GM21390 (cell line): ENCODE results near the gene SNX6.
A peak's percentile ranks its signal among the peaks of the same experiment; 100 is the strongest.
"Not testable (repeated sequence)": the region's sequence is repeated elsewhere in the genome, so short reads cannot be mapped to it uniquely, and the experiment has no call there.

ENCODE experiments used
- ATAC-seq: cut with Tn5 transposase; IDR thresholded peaks from one replicate; pipeline ENCODE4 v1.9.1; 2021; ENCODE audit not compliant: unreplicated experiment

The SNX6 gene

DNA sequence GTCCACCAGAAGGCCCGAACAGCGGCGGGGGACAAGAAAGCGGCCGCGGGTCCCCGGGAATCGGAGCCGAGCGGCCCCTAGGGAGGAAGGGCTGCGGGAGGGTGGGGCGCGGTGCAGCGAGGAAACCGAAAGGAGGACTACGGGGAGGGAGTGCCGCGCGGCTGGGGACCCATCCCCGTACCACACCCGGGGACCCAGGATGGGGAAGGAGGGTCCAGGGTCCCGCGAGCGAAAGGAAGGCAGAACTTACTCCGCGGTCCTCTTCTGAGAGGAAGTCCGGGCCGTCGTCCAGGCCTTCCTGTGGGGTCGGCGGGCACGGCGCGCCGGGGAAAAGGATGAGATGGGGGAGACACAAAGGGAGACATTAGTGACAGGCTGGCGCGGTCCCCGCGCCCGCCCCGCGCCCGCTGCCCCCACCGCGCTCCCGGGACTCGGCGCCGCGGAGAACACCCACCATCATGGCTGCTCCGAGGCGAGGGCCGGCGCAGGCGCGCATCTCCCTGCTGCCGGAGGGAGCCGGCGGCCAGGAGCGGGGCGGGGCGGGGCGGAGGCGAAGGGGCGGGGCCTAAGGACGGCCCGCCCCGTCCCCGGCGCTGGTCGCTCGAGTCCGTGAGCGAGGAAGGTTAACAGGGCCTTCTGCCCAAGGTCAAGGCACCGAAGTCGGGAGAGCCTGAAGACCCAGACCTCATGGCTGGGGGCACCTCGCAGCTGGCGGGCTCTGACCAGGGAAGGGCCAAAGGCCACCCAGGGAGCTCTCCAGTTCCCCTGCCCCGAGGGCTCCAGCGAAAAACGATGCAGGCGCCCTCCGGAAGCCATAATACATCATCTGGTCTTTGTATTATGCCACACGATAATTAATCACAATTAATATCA lies at the start of gene SNX6:
TSS of gene SNX6 (minus strand) at position 492 of the 873 bp plus-strand sequence. CDS start at position 460, 32 bp downstream.
- peak; percentile 87 for ATAC-seq

DNA sequence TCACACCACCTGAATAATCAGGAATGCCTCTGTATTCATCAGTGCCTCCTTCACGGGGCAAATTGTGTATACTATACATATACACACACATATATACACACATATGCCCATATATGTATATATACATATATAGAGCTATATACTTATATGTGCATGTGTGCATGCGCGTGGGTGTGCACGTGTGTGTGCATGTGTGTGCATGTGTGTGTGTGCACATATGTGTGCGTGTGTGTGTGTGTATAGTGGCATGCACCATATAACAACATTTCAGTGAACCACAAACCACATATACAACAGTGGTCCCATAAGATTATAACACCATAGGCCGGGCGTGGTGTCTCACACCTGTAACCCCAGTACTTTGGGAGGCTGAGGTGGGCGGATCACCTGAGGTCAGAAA lies 48.8 kb upstream of the SNX6 start:
- ATAC-seq: no peak

DNA sequence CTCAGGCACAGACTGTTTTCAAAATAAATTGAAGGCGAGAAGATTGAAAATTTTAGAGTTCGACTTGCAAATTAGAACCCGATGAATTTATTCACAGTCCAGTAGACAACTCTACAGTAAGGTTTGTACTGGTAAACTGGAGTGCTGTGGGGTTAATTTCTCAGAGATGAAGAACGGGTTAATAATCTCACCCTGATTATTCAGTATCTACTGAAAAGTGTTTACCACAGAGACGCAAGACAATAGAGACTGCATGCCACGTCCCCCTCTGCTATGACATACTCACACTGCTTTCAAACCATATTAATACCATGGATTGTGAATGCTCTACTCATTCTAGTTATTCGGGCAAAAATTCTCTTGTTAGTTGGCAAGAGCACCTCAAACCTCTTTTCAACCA lies 48.4 kb upstream of the SNX6 start:
- no peak for ATAC-seq

- no peak for ATAC-seq
Observed at GRCh38 chr14:34676516-34677211, 46.7 kb upstream of the SNX6 start.

GRCh38 chr14:34673702-34674101 lies 43.8 kb upstream of the SNX6 start:
- no peak for ATAC-seq

DNA sequence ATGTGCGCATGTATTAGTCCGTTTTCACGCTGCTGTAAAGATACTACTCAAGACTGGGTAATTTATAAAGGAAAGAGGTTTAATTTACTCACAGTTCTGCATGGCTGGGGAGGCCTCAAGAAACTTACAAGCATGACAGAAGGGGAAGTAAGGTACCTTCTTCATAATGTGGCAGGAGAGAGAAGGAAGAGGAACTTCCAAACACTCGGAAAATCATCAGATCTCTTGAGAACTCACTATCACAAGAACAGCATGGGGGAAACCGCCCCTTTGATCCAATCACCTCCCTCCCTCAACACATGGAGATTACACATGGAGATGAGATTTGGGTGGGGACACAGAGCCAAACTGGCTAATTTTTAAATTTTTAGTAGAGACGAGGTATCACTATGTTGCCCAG lies 41.8 kb upstream of the SNX6 start:
- ATAC-seq: no peak

GRCh38 chr14:34668111-34668510 lies 38.2 kb upstream of the SNX6 start:
- no peak for ATAC-seq

DNA sequence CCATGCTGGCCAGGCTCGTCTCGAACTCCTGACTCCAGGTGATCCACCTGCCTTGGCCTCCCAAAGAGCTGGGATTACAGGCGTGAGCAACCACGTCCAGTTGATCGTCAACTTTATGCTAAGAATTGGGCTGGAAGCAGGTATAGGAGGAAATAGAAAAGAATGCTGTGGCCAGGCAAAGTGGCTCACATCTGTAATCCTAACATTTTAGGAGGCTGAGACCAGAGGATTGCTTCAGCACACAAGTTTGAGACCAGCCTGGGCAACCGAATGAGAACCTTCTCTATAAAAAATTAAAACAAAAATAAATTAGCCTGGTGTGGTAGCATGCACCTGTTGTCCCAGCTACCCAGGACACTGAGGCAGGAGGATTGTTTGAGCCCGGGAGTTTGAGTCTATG lies 37.1 kb upstream of the SNX6 start:
- no peak for ATAC-seq

- no peak for ATAC-seq
Observed at GRCh38 chr14:34665785-34666435, 36.0 kb upstream of the SNX6 start.

- no peak for ATAC-seq
Observed at GRCh38 chr14:34662561-34663088, 32.7 kb upstream of the SNX6 start.

DNA sequence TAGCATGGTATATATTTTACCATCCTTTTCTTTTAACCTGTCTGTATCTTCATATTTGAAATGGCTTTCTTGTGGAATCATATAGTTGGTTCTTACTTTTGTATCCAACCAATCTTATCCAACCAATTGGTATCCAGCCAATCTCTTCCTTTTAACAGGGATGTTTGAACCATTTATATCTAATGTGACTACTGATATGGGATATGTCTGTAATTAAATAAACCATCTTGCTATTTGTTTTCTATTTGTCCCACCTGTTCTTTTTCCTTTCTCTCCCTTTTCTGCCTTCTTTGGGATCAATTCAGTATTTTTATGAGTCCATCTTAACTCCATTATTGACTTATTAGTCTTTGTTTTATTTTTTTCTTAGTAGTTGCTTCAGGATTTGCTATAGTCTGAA lies 30.8 kb upstream of the SNX6 start:
- no peak for ATAC-seq

- ATAC-seq: no peak
Observed at GRCh38 chr14:34655959-34656358, 26.0 kb upstream of the SNX6 start.

- ATAC-seq: not testable (repeated sequence)
Observed at GRCh38 chr14:34653073-34653472, 23.1 kb upstream of the SNX6 start.

- not testable (repeated sequence) for ATAC-seq
Observed at GRCh38 chr14:34652348-34652747, 22.4 kb upstream of the SNX6 start.

GRCh38 chr14:34650786-34651584 lies 21.0 kb upstream of the SNX6 start:
- no peak for ATAC-seq

- not testable (repeated sequence) for ATAC-seq
Observed at GRCh38 chr14:34650006-34650405, 20.1 kb upstream of the SNX6 start.

GRCh38 chr14:34649344-34649743 lies 19.4 kb upstream of the SNX6 start:
- ATAC-seq: no peak

DNA sequence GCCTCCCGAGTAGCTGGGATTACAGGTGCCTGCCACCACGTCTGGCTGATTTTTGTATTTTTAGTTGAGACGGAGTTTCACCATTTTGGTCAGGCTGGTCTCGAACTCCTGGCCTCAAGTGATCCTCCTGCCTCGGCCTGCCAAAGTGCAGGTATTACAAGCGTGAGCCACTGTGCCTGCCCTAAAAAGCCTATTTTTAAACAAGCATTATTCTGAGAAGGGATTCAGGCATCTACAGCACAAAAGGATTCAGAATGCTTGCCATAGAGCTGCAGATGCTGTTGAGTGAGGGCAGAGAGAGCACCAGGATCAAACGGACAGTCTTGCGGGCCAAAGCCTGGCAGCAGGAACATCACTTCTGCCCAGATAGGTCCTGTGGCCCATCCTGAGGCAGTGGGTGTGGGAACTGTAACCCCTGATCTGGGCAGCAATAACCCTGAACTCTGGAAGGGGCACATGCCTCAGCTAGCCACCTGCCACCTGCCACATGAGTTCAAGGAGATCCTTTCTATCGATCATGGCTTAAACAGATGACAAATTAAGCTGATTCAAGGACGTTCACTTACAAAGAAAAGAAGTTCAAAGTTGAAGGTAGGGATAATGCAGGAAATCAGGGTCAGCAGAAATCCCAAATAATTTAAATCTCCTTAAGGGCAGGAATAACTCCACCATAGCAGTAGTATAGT lies 16.8 kb upstream of the SNX6 start:
- no peak for ATAC-seq

- ATAC-seq: no peak
Observed at GRCh38 chr14:34643361-34643760, 13.4 kb upstream of the SNX6 start.

DNA sequence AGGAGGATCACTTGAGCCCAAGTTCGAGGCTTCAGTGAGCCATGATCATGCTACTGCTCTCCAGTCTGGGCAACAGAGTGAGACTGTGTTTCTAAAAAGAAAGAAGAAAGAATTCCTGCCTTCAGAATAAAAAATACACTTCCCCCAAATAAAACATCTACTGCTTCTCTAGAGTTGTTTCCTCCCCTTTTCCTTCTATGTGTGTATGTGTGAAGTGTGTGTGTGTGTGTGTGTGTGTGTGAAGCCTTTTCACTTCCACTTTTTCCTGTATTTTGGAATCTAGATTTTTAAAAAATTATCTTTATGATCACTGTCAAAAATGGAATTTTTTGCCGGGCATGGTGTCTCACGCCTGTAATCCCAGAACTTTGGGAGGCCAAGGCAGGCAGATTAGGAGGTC lies 12.6 kb upstream of the SNX6 start:
- ATAC-seq: no peak
